HTR-8/SVneo (cell line): Measurements from ENCODE around the gene CNTN4.

ENCODE experiments used
- DNase-seq: peaks from one replicate; pipeline ENCODE4 v3.0.0; 2011; ENCODE audit warnings: low spot score, mixed read lengths; ENCODE audit not compliant: insufficient read length
- FAIRE-seq: peaks from 2 replicates; lab custom pipeline; 2011; peaks lifted over from hg19 to GRCh38; lab: Jason Lieb, UNC

The CNTN4 gene

GRCh38 chr3:3101660-3102458 is 1003.2 kb downstream of the CNTN4 start:
- DNase-seq = no peak
- no peak for FAIRE-seq

- DNase-seq (no peak), FAIRE-seq (no peak)
Observed at GRCh38 chr3:3102751-3103150, 1004.1 kb downstream of the CNTN4 start.

- DNase-seq (no peak), FAIRE-seq (no peak)
Observed at GRCh38 chr3:3105246-3105645, 1006.6 kb downstream of the CNTN4 start.

- DNase-seq (no peak), FAIRE-seq (no peak)
Observed at GRCh38 chr3:3105815-3106214, 1007.1 kb downstream of the CNTN4 start.

GRCh38 chr3:3107181-3107580 is 1008.5 kb downstream of the CNTN4 start:
- no peak for DNase-seq
- FAIRE-seq = no peak
